Ishikawa (cell line): ENCODE data around the gene HSF5.

Experiments
- EP300 ChIP-seq: IDR thresholded peaks from 2 replicates; pipeline ENCODE4 v1.6.1; 2012; ENCODE audit warnings: borderline replicate concordance
- FOXM1 ChIP-seq: IDR thresholded peaks from 2 replicates; pipeline ENCODE4 v1.6.1; 2012; ENCODE audit warnings: low read depth, borderline replicate concordance
- RAD21 ChIP-seq: IDR thresholded peaks from 2 replicates; pipeline ENCODE4 v1.6.1; 2012; ENCODE audit warnings: low read depth
- TAF1 ChIP-seq: IDR thresholded peaks from 2 replicates; pipeline ENCODE4 v1.6.1; 2012; ENCODE audit warnings: low read depth, mild to moderate bottlenecking
- TEAD4 ChIP-seq: IDR thresholded peaks from 2 replicates; pipeline ENCODE4 v1.6.1; 2012
- YY1 ChIP-seq: IDR thresholded peaks from 2 replicates; pipeline ENCODE4 v1.6.1; 2012; ENCODE audit warnings: low read depth
- TF ChIP-seq, protein P1 (sequence below): IDR thresholded peaks from 2 replicates; pipeline ENCODE4 v1.6.1; 2012
- TF ChIP-seq, protein P2 (sequence below): IDR thresholded peaks from 2 replicates; pipeline ENCODE4 v1.6.1; 2012
- TF ChIP-seq, protein P3 (sequence below): IDR thresholded peaks from 2 replicates; pipeline ENCODE4 v1.6.1; 2012; ENCODE audit warnings: low read depth, mild to moderate bottlenecking

DNA sequence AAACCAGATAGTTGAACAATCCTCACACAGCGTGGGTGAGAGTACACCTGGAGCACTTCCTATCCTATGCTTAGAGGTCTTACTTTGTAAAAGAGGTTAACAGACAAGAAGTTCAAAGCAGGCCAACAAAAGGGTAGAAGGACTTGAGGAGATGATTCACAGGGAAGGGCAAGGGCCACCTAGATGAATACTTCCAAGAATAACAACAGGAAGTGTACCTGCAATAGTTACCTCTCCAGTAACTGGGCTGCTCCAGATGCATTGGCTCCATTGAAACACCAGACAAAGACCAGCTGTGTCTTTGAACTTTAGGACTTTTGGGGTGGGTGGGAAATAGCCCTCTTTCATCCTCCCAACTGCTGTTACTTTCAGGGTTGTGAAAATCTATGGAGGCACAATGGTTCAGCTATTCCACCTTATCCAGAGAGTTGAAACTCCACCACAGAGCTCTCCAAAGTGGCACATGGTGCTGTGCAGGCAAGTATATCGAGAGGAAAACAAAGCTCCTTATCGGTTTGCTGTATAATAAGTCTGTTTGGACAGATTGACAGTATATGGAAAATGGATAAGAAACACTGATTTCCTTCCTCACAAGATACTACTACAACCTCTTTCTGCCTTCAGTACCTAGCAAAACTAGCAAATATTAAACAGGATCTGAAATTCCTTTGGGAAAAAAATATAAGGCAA lies 93.5 kb downstream of the HSF5 start:
- TF ChIP-seq EP300: no peak
- TF ChIP-seq, protein P1, sequence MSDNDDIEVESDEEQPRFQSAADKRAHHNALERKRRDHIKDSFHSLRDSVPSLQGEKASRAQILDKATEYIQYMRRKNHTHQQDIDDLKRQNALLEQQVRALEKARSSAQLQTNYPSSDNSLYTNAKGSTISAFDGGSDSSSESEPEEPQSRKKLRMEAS: no peak
- no peak for TF ChIP-seq YY1
- no peak for TF ChIP-seq TAF1
- no peak for TF ChIP-seq FOXM1
- TF ChIP-seq, protein P2, sequence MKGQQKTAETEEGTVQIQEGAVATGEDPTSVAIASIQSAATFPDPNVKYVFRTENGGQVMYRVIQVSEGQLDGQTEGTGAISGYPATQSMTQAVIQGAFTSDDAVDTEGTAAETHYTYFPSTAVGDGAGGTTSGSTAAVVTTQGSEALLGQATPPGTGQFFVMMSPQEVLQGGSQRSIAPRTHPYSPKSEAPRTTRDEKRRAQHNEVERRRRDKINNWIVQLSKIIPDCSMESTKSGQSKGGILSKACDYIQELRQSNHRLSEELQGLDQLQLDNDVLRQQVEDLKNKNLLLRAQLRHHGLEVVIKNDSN: no peak
- TF ChIP-seq RAD21: no peak
- TF ChIP-seq TEAD4: no peak
- TF ChIP-seq, protein P3, sequence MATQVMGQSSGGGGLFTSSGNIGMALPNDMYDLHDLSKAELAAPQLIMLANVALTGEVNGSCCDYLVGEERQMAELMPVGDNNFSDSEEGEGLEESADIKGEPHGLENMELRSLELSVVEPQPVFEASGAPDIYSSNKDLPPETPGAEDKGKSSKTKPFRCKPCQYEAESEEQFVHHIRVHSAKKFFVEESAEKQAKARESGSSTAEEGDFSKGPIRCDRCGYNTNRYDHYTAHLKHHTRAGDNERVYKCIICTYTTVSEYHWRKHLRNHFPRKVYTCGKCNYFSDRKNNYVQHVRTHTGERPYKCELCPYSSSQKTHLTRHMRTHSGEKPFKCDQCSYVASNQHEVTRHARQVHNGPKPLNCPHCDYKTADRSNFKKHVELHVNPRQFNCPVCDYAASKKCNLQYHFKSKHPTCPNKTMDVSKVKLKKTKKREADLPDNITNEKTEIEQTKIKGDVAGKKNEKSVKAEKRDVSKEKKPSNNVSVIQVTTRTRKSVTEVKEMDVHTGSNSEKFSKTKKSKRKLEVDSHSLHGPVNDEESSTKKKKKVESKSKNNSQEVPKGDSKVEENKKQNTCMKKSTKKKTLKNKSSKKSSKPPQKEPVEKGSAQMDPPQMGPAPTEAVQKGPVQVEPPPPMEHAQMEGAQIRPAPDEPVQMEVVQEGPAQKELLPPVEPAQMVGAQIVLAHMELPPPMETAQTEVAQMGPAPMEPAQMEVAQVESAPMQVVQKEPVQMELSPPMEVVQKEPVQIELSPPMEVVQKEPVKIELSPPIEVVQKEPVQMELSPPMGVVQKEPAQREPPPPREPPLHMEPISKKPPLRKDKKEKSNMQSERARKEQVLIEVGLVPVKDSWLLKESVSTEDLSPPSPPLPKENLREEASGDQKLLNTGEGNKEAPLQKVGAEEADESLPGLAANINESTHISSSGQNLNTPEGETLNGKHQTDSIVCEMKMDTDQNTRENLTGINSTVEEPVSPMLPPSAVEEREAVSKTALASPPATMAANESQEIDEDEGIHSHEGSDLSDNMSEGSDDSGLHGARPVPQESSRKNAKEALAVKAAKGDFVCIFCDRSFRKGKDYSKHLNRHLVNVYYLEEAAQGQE: no peak
